ENCODE measurements around the gene PHF21A. TPM values are rescaled to one million over a fixed set of nuclear protein-coding genes. Genes with fewer than 3 reads are reported as not detected.

PHF21A gene
- total RNA-seq, 1 experiment from 2014 or later, result 29.4 TPM

DNA sequence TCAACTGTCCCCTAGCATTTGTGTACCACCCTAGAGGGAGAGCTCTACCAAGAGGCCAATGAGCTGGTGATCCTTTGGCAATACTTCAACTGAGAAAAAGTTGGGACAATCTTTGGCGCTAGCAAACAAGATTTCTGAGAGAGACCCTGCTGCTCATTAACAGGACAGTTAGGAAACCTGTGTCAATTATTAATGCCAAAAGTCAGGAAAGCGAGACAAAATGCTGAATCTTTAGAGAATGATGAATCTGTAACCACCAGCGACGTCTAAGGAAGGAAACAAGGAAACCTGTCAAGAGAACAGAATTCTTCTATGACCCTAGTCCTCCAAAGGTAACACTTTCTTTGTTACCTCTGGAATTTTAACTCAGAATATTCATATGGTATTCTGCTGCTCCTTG lies 178.9 kb downstream of the PHF21A start:
- no peak overlapping the region for H3K4me3 Mint-ChIP-seq
- H3K27ac Mint-ChIP-seq, result peak overlapping the region; percentile 19; the same call in 1 of the 2 replicates
- ChIA-PET POLR2A (no interaction called here), CTCF (interaction anchor here (0.6 to 2.8 kb wide), 5 partner anchors 23 to 735 kb away, joined by 3 to 11 read pairs (median 4); no protein-coding TSS in a partner anchor)
- peaks cover 10% of the 10 kb centered on the region for H3K4me1 Mint-ChIP-seq
- DNase-seq (ENCODE audit: low spot score), result no peak
- no peaks in the 10 kb centered on the region for H3K27me3 Mint-ChIP-seq (ENCODE audit: low read depth)
- H3K9me3 Mint-ChIP-seq, result no peaks in the 10 kb centered on the region
- no peak for TF ChIP-seq ATF1 (CRISPR knock-in tag; IDR thresholded peaks at IDR 0.05)
- H3K36me3 Mint-ChIP-seq, result peaks cover 17% of the 10 kb centered on the region
- ATAC-seq, result no peak

DNA sequence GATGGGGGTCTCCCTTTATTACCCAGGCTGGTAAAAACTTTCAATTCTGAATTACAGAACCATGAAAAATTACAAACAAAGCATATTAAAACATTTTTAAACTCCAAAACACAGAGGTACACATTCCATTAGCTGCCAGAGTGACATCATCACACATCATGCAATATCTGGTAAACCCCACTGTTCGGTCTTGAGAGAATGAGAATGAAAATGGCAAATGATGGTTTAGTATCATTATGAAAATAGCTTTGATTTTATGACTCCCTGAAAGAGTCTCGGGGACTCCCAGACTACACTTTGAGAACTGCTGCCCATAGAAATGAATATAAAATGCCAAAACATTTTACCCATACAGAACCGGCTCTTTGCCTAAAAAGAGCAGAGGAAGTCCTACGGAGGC lies 180.0 kb downstream of the PHF21A start:
- H3K36me3 Mint-ChIP-seq, result peaks cover 22% of the 10 kb centered on the region

More for the DNA sequence above, 180.0 kb downstream of the PHF21A start:
- Mint-ChIP-seq H3K9me3 (no peaks in the 10 kb centered on the region), H3K4me1 (peaks cover 10% of the 10 kb centered on the region), H3K4me3 (no peak overlapping the region), H3K27ac (no peak overlapping the region), H3K27me3 (ENCODE audit: low read depth) (no peaks in the 10 kb centered on the region)
- CTCF ChIA-PET, result interaction anchor here (2.8 kb wide), 1 partner anchor 24 kb away, joined by 11 read pairs; no protein-coding TSS in a partner anchor
- POLR2A ChIA-PET, result no interaction called here
- TF ChIP-seq, protein P1, sequence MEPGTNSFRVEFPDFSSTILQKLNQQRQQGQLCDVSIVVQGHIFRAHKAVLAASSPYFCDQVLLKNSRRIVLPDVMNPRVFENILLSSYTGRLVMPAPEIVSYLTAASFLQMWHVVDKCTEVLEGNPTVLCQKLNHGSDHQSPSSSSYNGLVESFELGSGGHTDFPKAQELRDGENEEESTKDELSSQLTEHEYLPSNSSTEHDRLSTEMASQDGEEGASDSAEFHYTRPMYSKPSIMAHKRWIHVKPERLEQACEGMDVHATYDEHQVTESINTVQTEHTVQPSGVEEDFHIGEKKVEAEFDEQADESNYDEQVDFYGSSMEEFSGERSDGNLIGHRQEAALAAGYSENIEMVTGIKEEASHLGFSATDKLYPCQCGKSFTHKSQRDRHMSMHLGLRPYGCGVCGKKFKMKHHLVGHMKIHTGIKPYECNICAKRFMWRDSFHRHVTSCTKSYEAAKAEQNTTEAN (CRISPR knock-in tag; IDR thresholded peaks at IDR 0.05), result no peak
- TF ChIP-seq, protein P2, sequence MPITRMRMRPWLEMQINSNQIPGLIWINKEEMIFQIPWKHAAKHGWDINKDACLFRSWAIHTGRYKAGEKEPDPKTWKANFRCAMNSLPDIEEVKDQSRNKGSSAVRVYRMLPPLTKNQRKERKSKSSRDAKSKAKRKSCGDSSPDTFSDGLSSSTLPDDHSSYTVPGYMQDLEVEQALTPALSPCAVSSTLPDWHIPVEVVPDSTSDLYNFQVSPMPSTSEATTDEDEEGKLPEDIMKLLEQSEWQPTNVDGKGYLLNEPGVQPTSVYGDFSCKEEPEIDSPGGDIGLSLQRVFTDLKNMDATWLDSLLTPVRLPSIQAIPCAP (CRISPR knock-in tag; IDR thresholded peaks at IDR 0.05), result no peak
- TF ChIP-seq CREB1 (CRISPR knock-in tag; IDR thresholded peaks at IDR 0.05) (no peak), RORB (CRISPR knock-in tag; IDR thresholded peaks at IDR 0.05) (no peak), ETV6 (CRISPR knock-in tag; IDR thresholded peaks at IDR 0.05) (no peak), NFE2L1 (CRISPR knock-in tag; IDR thresholded peaks at IDR 0.05) (no peak), ELF4 (CRISPR knock-in tag; IDR thresholded peaks at IDR 0.05; ENCODE audit: low read depth) (no peak), JUN (CRISPR knock-in tag; IDR thresholded peaks at IDR 0.05) (no peak)
- TF ChIP-seq, protein P3, sequence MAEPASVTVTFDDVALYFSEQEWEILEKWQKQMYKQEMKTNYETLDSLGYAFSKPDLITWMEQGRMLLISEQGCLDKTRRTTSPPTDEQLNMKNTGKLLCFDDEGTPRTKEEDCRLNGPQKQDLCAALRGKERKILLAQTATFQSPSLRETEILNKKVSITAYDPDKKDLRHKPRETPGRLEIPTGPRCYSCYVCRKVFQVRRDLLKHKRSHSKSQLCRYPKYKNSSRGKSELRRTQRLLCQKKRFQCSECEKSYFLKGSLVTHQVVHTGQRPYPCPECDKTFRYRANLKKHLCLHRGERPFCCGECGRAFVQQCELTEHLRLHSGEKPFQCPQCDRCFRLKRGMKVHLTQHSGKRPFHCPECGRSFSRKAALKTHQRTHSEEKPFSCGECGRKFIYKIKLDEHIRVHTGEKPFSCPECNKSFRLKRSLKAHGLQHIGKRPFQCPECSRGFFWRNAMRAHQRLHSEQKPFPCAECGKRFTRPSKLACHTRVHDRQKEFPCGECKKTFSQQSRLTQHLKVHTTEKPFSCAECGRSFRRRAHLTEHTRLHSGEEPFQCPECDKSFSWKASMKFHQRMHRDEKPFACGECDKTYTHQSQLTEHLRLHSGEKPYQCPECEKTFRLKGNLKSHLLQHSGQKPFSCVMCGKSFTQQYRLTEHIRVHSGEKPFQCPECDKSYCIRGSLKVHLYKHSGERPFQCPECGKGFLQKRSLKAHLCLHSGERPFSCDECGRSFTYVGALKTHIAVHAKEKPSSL (CRISPR knock-in tag; conservative IDR thresholded peaks at IDR 0.05), result no peak
- TF ChIP-seq, protein P4, sequence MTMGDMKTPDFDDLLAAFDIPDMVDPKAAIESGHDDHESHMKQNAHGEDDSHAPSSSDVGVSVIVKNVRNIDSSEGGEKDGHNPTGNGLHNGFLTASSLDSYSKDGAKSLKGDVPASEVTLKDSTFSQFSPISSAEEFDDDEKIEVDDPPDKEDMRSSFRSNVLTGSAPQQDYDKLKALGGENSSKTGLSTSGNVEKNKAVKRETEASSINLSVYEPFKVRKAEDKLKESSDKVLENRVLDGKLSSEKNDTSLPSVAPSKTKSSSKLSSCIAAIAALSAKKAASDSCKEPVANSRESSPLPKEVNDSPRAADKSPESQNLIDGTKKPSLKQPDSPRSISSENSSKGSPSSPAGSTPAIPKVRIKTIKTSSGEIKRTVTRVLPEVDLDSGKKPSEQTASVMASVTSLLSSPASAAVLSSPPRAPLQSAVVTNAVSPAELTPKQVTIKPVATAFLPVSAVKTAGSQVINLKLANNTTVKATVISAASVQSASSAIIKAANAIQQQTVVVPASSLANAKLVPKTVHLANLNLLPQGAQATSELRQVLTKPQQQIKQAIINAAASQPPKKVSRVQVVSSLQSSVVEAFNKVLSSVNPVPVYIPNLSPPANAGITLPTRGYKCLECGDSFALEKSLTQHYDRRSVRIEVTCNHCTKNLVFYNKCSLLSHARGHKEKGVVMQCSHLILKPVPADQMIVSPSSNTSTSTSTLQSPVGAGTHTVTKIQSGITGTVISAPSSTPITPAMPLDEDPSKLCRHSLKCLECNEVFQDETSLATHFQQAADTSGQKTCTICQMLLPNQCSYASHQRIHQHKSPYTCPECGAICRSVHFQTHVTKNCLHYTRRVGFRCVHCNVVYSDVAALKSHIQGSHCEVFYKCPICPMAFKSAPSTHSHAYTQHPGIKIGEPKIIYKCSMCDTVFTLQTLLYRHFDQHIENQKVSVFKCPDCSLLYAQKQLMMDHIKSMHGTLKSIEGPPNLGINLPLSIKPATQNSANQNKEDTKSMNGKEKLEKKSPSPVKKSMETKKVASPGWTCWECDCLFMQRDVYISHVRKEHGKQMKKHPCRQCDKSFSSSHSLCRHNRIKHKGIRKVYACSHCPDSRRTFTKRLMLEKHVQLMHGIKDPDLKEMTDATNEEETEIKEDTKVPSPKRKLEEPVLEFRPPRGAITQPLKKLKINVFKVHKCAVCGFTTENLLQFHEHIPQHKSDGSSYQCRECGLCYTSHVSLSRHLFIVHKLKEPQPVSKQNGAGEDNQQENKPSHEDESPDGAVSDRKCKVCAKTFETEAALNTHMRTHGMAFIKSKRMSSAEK (CRISPR knock-in tag; IDR thresholded peaks at IDR 0.05; ENCODE audit: borderline replicate concordance), result no peak
- TF ChIP-seq, protein P5, sequence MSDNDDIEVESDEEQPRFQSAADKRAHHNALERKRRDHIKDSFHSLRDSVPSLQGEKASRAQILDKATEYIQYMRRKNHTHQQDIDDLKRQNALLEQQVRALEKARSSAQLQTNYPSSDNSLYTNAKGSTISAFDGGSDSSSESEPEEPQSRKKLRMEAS (CRISPR knock-in tag; IDR thresholded peaks at IDR 0.05), result no peak
- TF ChIP-seq, protein P6, sequence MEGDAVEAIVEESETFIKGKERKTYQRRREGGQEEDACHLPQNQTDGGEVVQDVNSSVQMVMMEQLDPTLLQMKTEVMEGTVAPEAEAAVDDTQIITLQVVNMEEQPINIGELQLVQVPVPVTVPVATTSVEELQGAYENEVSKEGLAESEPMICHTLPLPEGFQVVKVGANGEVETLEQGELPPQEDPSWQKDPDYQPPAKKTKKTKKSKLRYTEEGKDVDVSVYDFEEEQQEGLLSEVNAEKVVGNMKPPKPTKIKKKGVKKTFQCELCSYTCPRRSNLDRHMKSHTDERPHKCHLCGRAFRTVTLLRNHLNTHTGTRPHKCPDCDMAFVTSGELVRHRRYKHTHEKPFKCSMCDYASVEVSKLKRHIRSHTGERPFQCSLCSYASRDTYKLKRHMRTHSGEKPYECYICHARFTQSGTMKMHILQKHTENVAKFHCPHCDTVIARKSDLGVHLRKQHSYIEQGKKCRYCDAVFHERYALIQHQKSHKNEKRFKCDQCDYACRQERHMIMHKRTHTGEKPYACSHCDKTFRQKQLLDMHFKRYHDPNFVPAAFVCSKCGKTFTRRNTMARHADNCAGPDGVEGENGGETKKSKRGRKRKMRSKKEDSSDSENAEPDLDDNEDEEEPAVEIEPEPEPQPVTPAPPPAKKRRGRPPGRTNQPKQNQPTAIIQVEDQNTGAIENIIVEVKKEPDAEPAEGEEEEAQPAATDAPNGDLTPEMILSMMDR (IDR thresholded peaks at IDR 0.05), result no peak
- TF ChIP-seq, protein P7, sequence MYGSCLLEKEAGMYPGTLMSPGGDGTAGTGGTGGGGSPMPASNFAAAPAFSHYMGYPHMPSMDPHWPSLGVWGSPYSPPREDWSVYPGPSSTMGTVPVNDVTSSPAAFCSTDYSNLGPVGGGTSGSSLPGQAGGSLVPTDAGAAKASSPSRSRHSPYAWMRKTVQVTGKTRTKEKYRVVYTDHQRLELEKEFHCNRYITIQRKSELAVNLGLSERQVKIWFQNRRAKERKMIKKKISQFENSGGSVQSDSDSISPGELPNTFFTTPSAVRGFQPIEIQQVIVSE (CRISPR knock-in tag; IDR thresholded peaks at IDR 0.05; ENCODE audit: borderline replicate concordance), result no peak
- DNase-seq (ENCODE audit: low spot score) (no peak), ATAC-seq (no peak)

Data from WTC11 (cell line).